Skeletal muscle tissue (tissue), 4 donors: ENCODE data around the gene PRR22. TPM values are rescaled to one million over a fixed set of nuclear protein-coding genes. Genes with fewer than 3 reads are reported as not detected.

Source experiments
- H3K27ac ChIP-seq: one replicate; pipeline ENCODE4 v1.7.0; 2013; ENCODE audit warnings: mild to moderate bottlenecking, low read depth, low read length, inconsistent platforms
- H3K27me3 ChIP-seq, 3 donors: one replicate each; pipeline ENCODE4 v1.7.0; 2013; ENCODE audit warnings: low read length in 3 of 3; ENCODE audit not compliant: control insufficient read depth in 3 of 3, insufficient read depth in 3 of 3
- H3K36me3 ChIP-seq, 3 donors: one replicate each; pipeline ENCODE4 v1.7.0; 2013; ENCODE audit warnings: low read length in 3 of 3; ENCODE audit not compliant: control insufficient read depth in 3 of 3, insufficient read depth in 3 of 3
- H3K4me1 ChIP-seq, 3 donors: one replicate each; pipeline ENCODE4 v1.7.0; 2013; ENCODE audit warnings: low read length in 3 of 3, mild to moderate bottlenecking in 3 of 3; ENCODE audit not compliant: control insufficient read depth in 3 of 3, insufficient read depth in 3 of 3
- H3K4me3 ChIP-seq, 3 donors: one replicate each; pipeline ENCODE4 v1.7.0; 2013; ENCODE audit warnings: low read length in 3 of 3
- H3K9ac ChIP-seq, 3 donors: one replicate each; pipeline ENCODE4 v1.7.0; 2013; ENCODE audit warnings: low read length in 3 of 3, mild to moderate bottlenecking in 3 of 3, moderate library complexity in 2 of 3, low read depth in 1 of 3
- H3K9me3 ChIP-seq, 3 donors: one replicate each; pipeline ENCODE4 v1.7.0; 2013; ENCODE audit warnings: low read length in 3 of 3; ENCODE audit not compliant: control insufficient read depth in 3 of 3
- total RNA-seq: library from RNA; depleted of rRNA; stranded (reverse); fragments of >200 nt; gene quantifications from one replicate; pipeline ENCODE4 v1.2.3, GENCODE V29; 2014
- donor health status: Osteomylitis.

The PRR22 gene
- total RNA-seq, 1 donor from 2014 or later, result not detected

- peaks cover 7 to 12% (median 7%) of the 10 kb centered on the region in 3 donors for H3K4me1 ChIP-seq
- H3K4me3 ChIP-seq, result no peak overlapping the region
- H3K9me3 ChIP-seq, result peaks cover 0 to 3% (median 0%) of the 10 kb centered on the region in 3 donors
- no peak overlapping the region for H3K27ac ChIP-seq
- H3K36me3 ChIP-seq, result peaks cover 15 to 17% (median 16%) of the 10 kb centered on the region in 3 donors
- H3K27me3 ChIP-seq, result peaks cover 0 to 8% (median 4%) of the 10 kb centered on the region in 3 donors
- no peak overlapping the region for H3K9ac ChIP-seq
Measured at GRCh38 chr19:5793188-5793587, 8.6 kb upstream of the PRR22 start.

GRCh38 chr19:5792224-5792623 is 7.7 kb upstream of the PRR22 start:
- Histone ChIP-seq H3K9ac (no peak overlapping the region), H3K27me3 (peaks cover 0 to 4% (median 0%) of the 10 kb centered on the region in 3 donors), H3K9me3 (peaks cover 0 to 3% (median 0%) of the 10 kb centered on the region in 3 donors), H3K36me3 (peaks cover 25 to 27% (median 25%) of the 10 kb centered on the region in 3 donors), H3K4me1 (peaks cover 7 to 12% (median 7%) of the 10 kb centered on the region in 3 donors), H3K27ac (no peak overlapping the region), H3K4me3 (no peak overlapping the region)

GRCh38 chr19:5790559-5791520 is 6.3 kb upstream of the PRR22 start, which contains the start of gene DUS3L:
Gene DUS3L (minus strand): TSS chr19:5791163. CDS start chr19:5791141, 22 bp downstream.
- Histone ChIP-seq H3K9ac (peak within 1 kb of the TSS; percentile 96 to 98 (median 98)), H3K27me3 (peaks cover 0 to 4% (median 0%) of the 10 kb centered on the region in 3 donors), H3K4me3 (peak within 1 kb of the TSS; percentile 98 to 99 (median 98)), H3K4me1 (peaks cover 7 to 12% (median 7%) of the 10 kb centered on the region in 3 donors), H3K36me3 (peaks cover 38 to 41% (median 39%) of the 10 kb centered on the region in 3 donors), H3K27ac (peak within 1 kb of the TSS; percentile 99), H3K9me3 (peaks cover 0 to 3% (median 0%) of the 10 kb centered on the region in 3 donors)

- Histone ChIP-seq H3K36me3 (peaks cover 42 to 48% (median 46%) of the 10 kb centered on the region in 3 donors), H3K9me3 (peaks cover 0 to 3% (median 0%) of the 10 kb centered on the region in 3 donors), H3K27me3 (no peaks in the 10 kb centered on the region), H3K27ac (peak overlapping the region; percentile 99), H3K9ac (peak overlapping the region; percentile 81 to 98 (median 96)), H3K4me1 (peaks cover 7 to 12% (median 7%) of the 10 kb centered on the region in 3 donors), H3K4me3 (peak overlapping the region; percentile 98 to 99 (median 98))
Measured at GRCh38 chr19:5789886-5790558, 5.5 kb upstream of the PRR22 start.

- peaks cover 0 to 3% (median 0%) of the 10 kb centered on the region in 3 donors for H3K9me3 ChIP-seq
- H3K4me1 ChIP-seq, result peaks cover 7 to 12% (median 7%) of the 10 kb centered on the region in 3 donors
- no peaks in the 10 kb centered on the region for H3K27me3 ChIP-seq
- no peak overlapping the region for H3K9ac ChIP-seq
- H3K36me3 ChIP-seq, result peaks cover 46 to 52% (median 48%) of the 10 kb centered on the region in 3 donors
- H3K27ac ChIP-seq, result no peak overlapping the region
- no peak overlapping the region for H3K4me3 ChIP-seq
Measured at GRCh38 chr19:5789351-5789761, 4.8 kb upstream of the PRR22 start.

GRCh38 chr19:5788422-5788821 is 3.9 kb upstream of the PRR22 start:
- H3K9ac ChIP-seq, result no peak overlapping the region
- H3K4me1 ChIP-seq, result peaks cover 7 to 12% (median 7%) of the 10 kb centered on the region in 3 donors
- H3K27me3 ChIP-seq, result no peaks in the 10 kb centered on the region
- no peak overlapping the region for H3K4me3 ChIP-seq
- H3K36me3 ChIP-seq, result peaks cover 49 to 55% (median 51%) of the 10 kb centered on the region in 3 donors
- H3K9me3 ChIP-seq, result peaks cover 0 to 3% (median 0%) of the 10 kb centered on the region in 3 donors
- H3K27ac ChIP-seq, result no peak overlapping the region

- Histone ChIP-seq H3K27ac (no peak overlapping the region), H3K27me3 (no peaks in the 10 kb centered on the region), H3K4me1 (peaks cover 7 to 12% (median 7%) of the 10 kb centered on the region in 3 donors), H3K36me3 (peaks cover 49 to 55% (median 51%) of the 10 kb centered on the region in 3 donors), H3K9me3 (peaks cover 0 to 3% (median 0%) of the 10 kb centered on the region in 3 donors), H3K4me3 (no peak overlapping the region), H3K9ac (no peak overlapping the region)
Measured at GRCh38 chr19:5787409-5788182, 3.0 kb upstream of the PRR22 start.

- H3K27me3 ChIP-seq, result no peaks in the 10 kb centered on the region
- H3K4me3 ChIP-seq, result no peak overlapping the region
- H3K36me3 ChIP-seq, result peaks cover 49 to 55% (median 51%) of the 10 kb centered on the region in 3 donors
- peaks cover 0 to 3% (median 0%) of the 10 kb centered on the region in 3 donors for H3K9me3 ChIP-seq
- peaks cover 7 to 12% (median 7%) of the 10 kb centered on the region in 3 donors for H3K4me1 ChIP-seq
- H3K9ac ChIP-seq, result no peak overlapping the region
- H3K27ac ChIP-seq, result no peak overlapping the region
Measured at GRCh38 chr19:5786593-5787408, 2.3 kb upstream of the PRR22 start.
